ENCODE results near the gene ZNF839. TPM values are rescaled to one million over a fixed set of nuclear protein-coding genes. Genes with fewer than 3 reads are reported as not detected.

The ZNF839 gene
- total RNA-seq, 1 donor from 2014 or later = 8.5 TPM

DNA sequence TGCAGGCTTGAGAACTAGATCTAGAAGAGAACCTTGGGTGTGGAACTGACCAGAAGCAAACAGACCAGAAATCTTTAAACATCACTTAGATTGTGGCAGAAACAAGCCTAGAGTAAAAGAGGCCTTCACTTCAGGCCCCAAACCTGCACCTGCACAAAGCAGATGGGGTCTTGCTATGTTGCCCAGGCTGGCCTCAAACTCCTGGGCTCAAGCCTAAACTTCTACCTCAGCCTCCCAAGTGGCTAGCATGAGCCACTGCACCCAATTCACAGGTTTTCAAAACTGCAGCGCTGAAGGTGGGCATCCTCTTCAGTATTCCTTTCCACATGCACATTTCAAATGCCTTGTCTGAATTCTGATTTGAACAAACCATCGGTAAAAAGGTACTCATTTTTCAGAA is 34.4 kb upstream of the ZNF839 start:
- no peaks in the 10 kb centered on the region for H3K9me3 ChIP-seq
- H3K36me3 ChIP-seq = peaks cover 8% of the 10 kb centered on the region
- H3K27me3 ChIP-seq (ENCODE audit: low read depth) = no peaks in the 10 kb centered on the region
- H3K27ac ChIP-seq = no peak overlapping the region
- ATAC-seq (no peak), DNase-seq (no peak)
- H3K4me3 ChIP-seq = no peak overlapping the region
- TF ChIP-seq, protein P1, sequence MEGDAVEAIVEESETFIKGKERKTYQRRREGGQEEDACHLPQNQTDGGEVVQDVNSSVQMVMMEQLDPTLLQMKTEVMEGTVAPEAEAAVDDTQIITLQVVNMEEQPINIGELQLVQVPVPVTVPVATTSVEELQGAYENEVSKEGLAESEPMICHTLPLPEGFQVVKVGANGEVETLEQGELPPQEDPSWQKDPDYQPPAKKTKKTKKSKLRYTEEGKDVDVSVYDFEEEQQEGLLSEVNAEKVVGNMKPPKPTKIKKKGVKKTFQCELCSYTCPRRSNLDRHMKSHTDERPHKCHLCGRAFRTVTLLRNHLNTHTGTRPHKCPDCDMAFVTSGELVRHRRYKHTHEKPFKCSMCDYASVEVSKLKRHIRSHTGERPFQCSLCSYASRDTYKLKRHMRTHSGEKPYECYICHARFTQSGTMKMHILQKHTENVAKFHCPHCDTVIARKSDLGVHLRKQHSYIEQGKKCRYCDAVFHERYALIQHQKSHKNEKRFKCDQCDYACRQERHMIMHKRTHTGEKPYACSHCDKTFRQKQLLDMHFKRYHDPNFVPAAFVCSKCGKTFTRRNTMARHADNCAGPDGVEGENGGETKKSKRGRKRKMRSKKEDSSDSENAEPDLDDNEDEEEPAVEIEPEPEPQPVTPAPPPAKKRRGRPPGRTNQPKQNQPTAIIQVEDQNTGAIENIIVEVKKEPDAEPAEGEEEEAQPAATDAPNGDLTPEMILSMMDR (IDR thresholded peaks at IDR 0.05) = no peak
- no peaks in the 10 kb centered on the region for H3K4me1 ChIP-seq
- intact Hi-C loops (cut with DNase I) = no loop called here

DNA sequence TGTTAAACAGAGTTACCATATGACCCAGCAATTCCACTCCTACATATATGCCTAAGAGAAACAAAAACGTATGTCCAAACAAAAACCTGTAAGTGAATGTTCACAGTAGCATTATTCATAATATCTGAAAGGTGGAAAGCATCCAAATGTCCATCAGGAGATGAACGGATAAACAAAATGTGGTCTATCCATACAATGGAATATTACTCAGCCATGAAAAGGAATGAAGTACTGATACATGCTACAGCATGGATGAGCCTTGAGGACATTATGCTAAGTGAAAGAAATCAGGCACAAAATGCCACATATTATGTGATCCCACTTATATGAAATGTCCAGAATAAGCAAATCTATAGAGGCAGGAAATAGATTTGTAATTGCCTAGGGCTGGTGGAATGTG is 31.4 kb upstream of the ZNF839 start:
- TF ChIP-seq, protein P1 (IDR thresholded peaks at IDR 0.05) = no peak
- Histone ChIP-seq H3K9me3 (no peaks in the 10 kb centered on the region), H3K27me3 (ENCODE audit: low read depth) (no peaks in the 10 kb centered on the region), H3K36me3 (no peaks in the 10 kb centered on the region), H3K4me3 (no peak overlapping the region), H3K27ac (no peak overlapping the region), H3K4me1 (no peaks in the 10 kb centered on the region)
- DNase-seq (no peak), ATAC-seq (no peak)
- intact Hi-C loops (cut with DNase I) = no loop called here

DNA sequence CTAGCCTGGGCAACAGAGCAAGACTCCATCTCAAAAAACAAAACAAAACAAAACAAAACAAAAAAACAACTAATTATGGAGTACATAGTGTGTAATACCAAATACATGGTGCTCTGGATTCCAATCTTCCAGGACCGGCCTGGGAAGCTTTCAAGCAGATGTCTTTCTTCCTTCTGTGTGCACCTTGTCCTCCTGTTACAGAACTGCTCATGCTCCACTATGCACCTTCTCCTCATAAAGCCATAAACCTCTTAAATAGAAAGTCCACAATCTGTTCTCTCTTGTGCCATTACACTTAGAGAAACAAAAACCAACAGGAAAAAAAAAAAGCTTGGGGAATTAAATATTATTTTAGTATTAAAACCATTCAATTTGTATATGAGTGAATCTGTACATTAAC is 27.1 kb upstream of the ZNF839 start:
- TF ChIP-seq, protein P1 (IDR thresholded peaks at IDR 0.05) = no peak
- DNase-seq = no peak
- intact Hi-C loops (cut with DNase I) = no loop called here
- Histone ChIP-seq H3K27me3 (ENCODE audit: low read depth) (no peaks in the 10 kb centered on the region), H3K27ac (no peak overlapping the region), H3K4me3 (no peak overlapping the region), H3K9me3 (no peaks in the 10 kb centered on the region), H3K4me1 (no peaks in the 10 kb centered on the region), H3K36me3 (no peaks in the 10 kb centered on the region)
- ATAC-seq = no peak

DNA sequence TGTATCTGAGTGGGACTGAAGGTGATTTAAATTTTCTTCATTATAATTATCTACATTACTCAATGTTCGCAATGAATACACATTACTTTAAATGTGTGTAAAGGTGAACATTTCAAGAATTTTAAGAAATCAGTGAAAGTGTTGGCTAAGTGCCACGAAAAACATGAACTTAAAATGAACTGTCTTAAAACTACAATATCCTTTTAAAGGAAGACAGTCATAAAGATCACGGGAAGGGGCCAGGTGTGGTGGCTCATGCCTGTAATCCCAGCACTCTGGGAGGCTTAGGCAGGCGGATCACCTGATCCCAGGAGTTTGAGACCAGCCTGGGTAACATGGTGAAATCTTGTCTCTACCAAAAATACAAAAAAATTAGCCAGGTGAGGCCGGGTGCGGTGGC is 25.8 kb upstream of the ZNF839 start:
- Histone ChIP-seq H3K27ac (no peak overlapping the region), H3K4me1 (no peaks in the 10 kb centered on the region), H3K27me3 (ENCODE audit: low read depth) (no peaks in the 10 kb centered on the region), H3K36me3 (no peaks in the 10 kb centered on the region), H3K4me3 (no peak overlapping the region), H3K9me3 (no peaks in the 10 kb centered on the region)
- intact Hi-C loops (cut with DNase I) = no loop called here
- no peak for ATAC-seq
- DNase-seq = no peak
- TF ChIP-seq, protein P1 (IDR thresholded peaks at IDR 0.05) = no peak

DNA sequence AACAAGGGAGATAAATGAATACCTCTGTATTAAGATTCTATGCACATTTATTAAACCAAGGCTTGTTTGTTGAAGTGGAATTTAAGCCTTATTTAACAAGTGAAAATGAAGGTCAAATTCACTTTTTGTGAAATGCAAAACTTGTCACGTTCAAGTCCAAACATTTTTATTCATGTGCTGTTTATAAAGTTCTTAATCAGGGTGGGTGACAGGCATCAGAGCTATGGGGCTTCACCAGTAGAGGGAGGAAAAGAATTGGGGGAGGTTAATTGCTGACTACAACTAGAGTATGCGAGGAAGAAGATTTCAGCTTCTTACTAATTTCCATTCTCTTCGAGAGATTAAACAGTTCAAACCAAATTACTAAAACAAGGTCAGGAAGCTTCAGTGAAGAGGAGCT is 24.3 kb upstream of the ZNF839 start:
- no peaks in the 10 kb centered on the region for H3K9me3 ChIP-seq
- ATAC-seq (no peak), DNase-seq (no peak)
- H3K27me3 ChIP-seq (ENCODE audit: low read depth) = no peaks in the 10 kb centered on the region
- TF ChIP-seq, protein P1 (IDR thresholded peaks at IDR 0.05) = no peak
- no peak overlapping the region for H3K4me3 ChIP-seq
- no peaks in the 10 kb centered on the region for H3K36me3 ChIP-seq
- H3K27ac ChIP-seq = no peak overlapping the region
- intact Hi-C loops (cut with DNase I) = no loop called here
- no peaks in the 10 kb centered on the region for H3K4me1 ChIP-seq

Measured in lower lobe of right lung (tissue), 2 donors.